Stimulated activated CD4-positive, alpha-beta T cell treated with anti-CD3 and anti-CD28 coated beads, Interleukin-2, amount 100 ng/mL, for 4 hours (primary cell): Measurements from ENCODE around the gene NBAS.

Source experiments
- DNase-seq: peaks from one replicate; pipeline ENCODE4 v3.0.0-alpha.2; 2020; ENCODE audit warnings: low read depth

Gene NBAS

GRCh38 chr2:15205562-15205961 lies 355.6 kb downstream of the NBAS start:
- DNase-seq: peak; percentile 1

GRCh38 chr2:15201009-15201408 lies 360.1 kb downstream of the NBAS start:
- DNase-seq: no peak

DNA sequence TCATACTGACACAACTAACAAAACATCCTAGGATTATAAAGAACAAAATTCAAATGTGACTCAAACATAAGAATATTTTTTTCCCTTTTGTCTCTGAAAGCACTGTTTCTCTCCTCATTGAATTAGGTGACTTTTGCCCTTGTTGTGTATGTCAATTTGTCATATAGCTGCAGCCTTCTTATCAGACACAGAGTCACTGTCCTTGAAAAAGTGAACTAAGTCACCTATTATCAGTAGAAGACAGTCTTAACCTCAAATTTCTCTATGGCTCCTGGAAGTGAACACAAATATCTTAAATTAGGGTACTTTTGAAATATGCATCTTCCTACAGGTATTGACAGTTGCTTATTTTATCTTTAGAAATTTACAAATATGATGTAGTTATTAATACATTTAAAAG lies 360.6 kb downstream of the NBAS start:
- DNase-seq: no peak

DNA sequence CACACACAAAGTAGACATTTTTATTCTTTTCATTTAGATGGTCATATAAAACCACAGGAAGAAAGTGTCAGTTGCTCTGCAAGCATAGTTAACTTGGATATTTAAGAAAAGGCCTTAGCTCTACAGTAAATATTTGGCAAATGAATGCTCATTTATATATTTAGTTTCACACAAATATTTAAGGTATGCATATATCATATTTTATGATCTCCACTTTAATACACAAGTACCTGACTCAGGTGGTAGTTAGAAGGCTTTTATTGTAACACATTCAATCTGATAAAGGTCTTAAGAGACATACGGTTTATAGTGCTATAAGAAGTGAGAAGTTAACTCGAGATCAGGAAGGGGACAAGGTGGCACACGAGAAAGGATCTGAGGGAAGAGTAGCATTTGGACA lies 363.1 kb downstream of the NBAS start:
- no peak for DNase-seq

GRCh38 chr2:15195813-15196212 lies 365.3 kb downstream of the NBAS start:
- DNase-seq: no peak

- no peak for DNase-seq
These were observed 369.3 kb downstream of the NBAS start for GRCh38 chr2:15191789-15192188.

GRCh38 chr2:15189216-15189615 lies 371.9 kb downstream of the NBAS start:
- DNase-seq: no peak

DNA sequence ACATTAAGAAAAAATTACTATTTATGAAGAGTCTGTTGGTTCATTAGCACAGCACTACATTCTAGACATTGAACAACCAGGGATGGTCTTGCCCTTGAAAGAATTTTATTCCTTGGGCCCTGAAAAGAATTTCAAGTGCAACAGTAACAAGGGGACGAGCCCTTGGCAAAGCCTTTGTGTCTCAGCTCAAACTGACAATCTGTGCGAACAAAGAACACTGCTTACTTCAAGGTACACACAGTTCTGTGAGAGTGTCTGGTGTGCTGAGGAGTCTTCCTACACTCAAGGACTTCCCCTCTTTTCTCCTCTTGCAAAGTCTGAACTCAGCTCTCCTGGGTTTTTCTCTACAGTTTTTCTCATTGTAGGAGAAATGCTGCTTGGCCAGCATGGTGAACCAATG lies 373.4 kb downstream of the NBAS start:
- no peak for DNase-seq

DNA sequence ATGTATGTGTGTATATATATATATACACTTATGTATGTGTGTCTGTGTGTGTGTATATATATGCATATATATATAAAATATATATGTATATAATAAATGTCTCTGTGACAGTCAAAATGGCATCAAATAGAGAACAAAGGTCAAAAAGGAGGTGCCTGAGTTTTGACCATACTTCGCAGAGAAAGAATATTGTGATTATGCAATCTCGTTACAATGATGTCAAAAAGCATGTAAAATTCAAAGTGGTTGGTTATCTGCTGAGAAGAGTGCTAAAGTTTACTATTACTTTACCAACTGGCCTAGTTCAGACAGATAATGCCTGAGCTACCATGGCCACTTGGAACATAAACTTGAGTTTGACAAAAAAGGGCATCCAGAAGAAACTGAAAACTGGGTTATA lies 375.0 kb downstream of the NBAS start:
- no peak for DNase-seq

DNA sequence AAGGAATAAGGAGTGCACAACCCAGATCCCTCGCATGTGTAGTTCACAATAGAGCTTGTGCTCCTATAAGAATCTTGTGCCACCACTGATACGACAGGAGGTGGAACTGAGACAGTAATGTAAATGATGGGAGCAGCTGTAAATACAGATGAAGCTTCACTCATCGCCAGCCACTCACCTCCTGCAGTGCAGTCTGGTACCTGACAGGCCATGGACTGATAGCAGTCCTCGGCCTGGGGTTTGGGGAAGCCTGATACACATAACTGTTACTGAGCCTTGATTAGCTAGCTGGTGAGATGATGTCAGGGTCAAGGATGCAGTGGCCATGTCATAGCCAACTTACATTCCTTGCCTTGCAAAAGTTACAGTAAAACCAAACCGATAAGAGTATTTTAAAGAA lies 376.6 kb downstream of the NBAS start:
- no peak for DNase-seq

GRCh38 chr2:15182275-15182674 lies 378.9 kb downstream of the NBAS start:
- no peak for DNase-seq

DNA sequence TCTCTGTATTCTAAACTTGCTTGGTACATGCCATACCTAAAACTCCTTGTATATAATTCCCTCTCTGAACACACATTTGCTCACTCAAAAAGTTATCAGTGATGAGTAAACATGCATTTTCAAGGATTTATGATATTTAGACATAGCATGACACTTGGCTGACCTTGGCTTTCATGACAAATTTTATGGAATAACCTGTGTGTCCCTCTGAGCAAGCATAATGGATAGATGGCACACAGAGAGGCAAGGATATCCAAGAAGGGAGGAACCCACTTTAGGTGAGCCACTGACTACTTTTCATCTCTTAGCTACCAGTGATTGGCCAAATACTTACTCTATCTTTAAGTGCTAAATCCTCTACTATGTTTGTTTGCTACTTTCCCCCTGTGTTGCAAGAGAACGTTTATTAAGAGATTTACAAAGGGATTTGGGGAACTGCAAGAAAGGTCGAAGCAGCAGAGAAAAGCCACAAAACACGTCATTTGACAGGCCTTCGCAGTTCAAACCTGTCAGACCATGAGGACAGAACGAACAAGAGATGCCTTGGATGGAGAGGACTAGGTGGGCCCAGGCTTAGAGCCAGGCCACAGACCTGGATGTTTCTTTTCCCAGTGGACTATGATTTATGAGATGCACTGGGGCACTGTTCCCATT lies 379.9 kb downstream of the NBAS start:
- no peak for DNase-seq

- DNase-seq: no peak
These were observed 380.8 kb downstream of the NBAS start for GRCh38 chr2:15180379-15180778.

- DNase-seq: no peak
These were observed 382.2 kb downstream of the NBAS start for GRCh38 chr2:15178946-15179345.

GRCh38 chr2:15177103-15177502 lies 384.0 kb downstream of the NBAS start:
- peak; percentile 59 for DNase-seq

GRCh38 chr2:15176604-15177003 lies 384.5 kb downstream of the NBAS start:
- DNase-seq: no peak

- no peak for DNase-seq
These were observed 386.6 kb downstream of the NBAS start for GRCh38 chr2:15174567-15174966.

GRCh38 chr2:15173501-15173900 lies 387.6 kb downstream of the NBAS start:
- no peak for DNase-seq

- no peak for DNase-seq
These were observed 388.3 kb downstream of the NBAS start for GRCh38 chr2:15172825-15173224.

GRCh38 chr2:15170070-15170775 lies 390.9 kb downstream of the NBAS start:
- no peak for DNase-seq

- DNase-seq: no peak
These were observed 391.6 kb downstream of the NBAS start for GRCh38 chr2:15169326-15170069.

DNA sequence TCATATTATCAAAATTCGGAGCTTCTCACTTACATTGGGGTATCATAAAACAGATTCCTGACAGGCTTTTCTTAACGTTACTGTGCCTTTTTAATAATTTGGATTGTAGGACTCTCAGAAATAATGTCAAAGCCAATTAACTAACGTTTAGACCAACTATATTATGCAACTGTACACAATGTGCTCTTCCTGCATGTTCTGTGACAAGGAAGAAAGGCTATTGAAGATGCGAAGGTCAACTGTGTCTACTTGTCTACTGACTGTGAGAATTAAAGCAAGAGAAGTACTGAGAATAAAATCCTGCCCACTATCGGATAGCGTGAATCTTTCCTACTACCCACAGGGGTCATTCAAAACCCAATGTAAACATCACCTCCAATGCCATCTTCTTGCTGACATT lies 393.0 kb downstream of the NBAS start:
- DNase-seq: no peak

DNA sequence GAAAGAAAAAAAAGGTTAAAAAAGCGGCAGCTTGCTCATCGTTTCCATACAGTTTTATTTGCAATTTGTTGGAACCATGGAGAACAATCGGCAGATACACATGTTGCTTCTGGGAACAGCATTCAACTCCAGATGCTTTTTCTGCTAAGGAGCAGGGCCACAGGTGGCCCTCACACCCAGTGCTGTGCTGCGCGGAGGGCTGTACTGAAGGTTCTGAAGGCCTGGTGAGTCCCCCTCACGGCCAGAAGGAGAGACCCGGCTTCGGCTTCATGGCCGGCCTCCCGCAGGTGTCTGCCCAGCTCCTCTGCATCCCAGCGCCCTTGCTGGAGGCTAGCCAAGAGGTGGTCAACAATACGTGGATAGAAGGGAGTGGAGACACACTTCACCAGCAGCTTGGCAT lies 394.3 kb downstream of the NBAS start:
- DNase-seq: no peak
